Heart right ventricle (tissue), 16 donors: ENCODE data around the gene GRPEL2. TPM values are rescaled to one million over a fixed set of nuclear protein-coding genes. Genes with fewer than 3 reads are reported as not detected.

Source experiments
- ATAC-seq, 8 donors: fragments of 200-7000 bp; cut with Tn5 transposase; one replicate each; pipeline ENCODE4 v1.9.1; 2020; ENCODE audit warnings: mild to moderate bottlenecking in 8 of 8, moderate library complexity in 8 of 8, moderate number of reproducible peaks in 1 of 8
- DNase-seq, 2 donors: peaks; one replicate each; pipeline ENCODE4 v3.0.0-alpha.2; 2020
- H3K27ac ChIP-seq, 10 donors: fragments of 200-600 bp; sonication (generic) in 2 of 10; one replicate each; pipeline versions ENCODE4 v1.5.0 to v1.8.0; 2020 to 2022; ENCODE audit warnings: mild to moderate bottlenecking in 3 of 10
- H3K27me3 ChIP-seq, 7 donors: fragments of 200-600 bp; one replicate each; pipeline ENCODE4 v1.8.0; 2021 to 2022; ENCODE audit warnings: mild to moderate bottlenecking in 2 of 7
- H3K36me3 ChIP-seq, 9 donors: fragments of 200-600 bp; sonication (generic) in 1 of 9; one replicate each; pipeline versions ENCODE4 v1.5.0 to v1.8.0; 2020 to 2022; ENCODE audit warnings: mild to moderate bottlenecking in 2 of 9
- H3K4me1 ChIP-seq, 9 donors: fragments of 200-600 bp; sonication (generic) in 1 of 9; one replicate each; pipeline versions ENCODE4 v1.5.0 to v1.8.0; 2020 to 2022; ENCODE audit warnings: mild to moderate bottlenecking in 4 of 9
- H3K4me3 ChIP-seq, 10 donors: fragments of 200-600 bp; sonication (generic) in 2 of 10; one replicate each; pipeline versions ENCODE4 v1.5.0 to v1.8.0; 2020 to 2022; ENCODE audit warnings: mild to moderate bottlenecking in 7 of 10, moderate library complexity in 2 of 10
- H3K9me3 ChIP-seq, 11 donors: fragments of 200-600 bp in 10 of 11; sonication (generic) in 2 of 11; one replicate each; pipeline versions ENCODE4 v1.5.0 to v1.8.0; 2013 to 2022; ENCODE audit warnings: mild to moderate bottlenecking in 2 of 11, control low read depth in 1 of 11, moderate library complexity in 1 of 11
- whole genome bisulfite sequencing, 2 donors: extraction: QIAGEN DNeasy Blood & Tissue Kit; methylation state at CpG; one replicate each; pipeline ENCODE4 v1.1.7; 2013; ENCODE audit warnings: inconsistent platforms in 1 of 2; 5-methylcytosine and 5-hydroxymethylcytosine counted together
- intact Hi-C, 10 donors: fragments of 100-400 bp; cut with DNase I; formaldehyde crosslinking; loops; one replicate each; pipeline versions ENCODE4 v1.11.1 to v1.14.2; 2022
- polyA plus RNA-seq, 2 donors: library from polyadenylated mRNA; stranded (reverse); fragments of 200-250 nt; gene quantifications; one replicate each; pipeline ENCODE4 v1.2.3, GENCODE V29; 2013
- total RNA-seq, 10 donors: library from RNA; stranded (reverse); fragmentation: NEBNext Ultra II Directional in 3 of 10; extraction: Animal tissue kit (Norgen Biotek cat#: 25700) in 3 of 10; gene quantifications; one replicate each; pipeline versions ENCODE4 v1.2.1 to v1.2.4, GENCODE V29; 2021 to 2023
- TF ChIP-seq, protein P1 (sequence below), 9 donors: fragments of 200-600 bp; sonication (generic) in 2 of 9; IDR thresholded peaks; one replicate each; pipeline versions ENCODE4 v1.5.0 to v1.8.0; 2021 to 2022; ENCODE audit warnings: antibody characterized with exemption in 9 of 9, mild to moderate bottlenecking in 5 of 9, moderate library complexity in 1 of 9
- donor health status: Arrhythmogenic right ventricular cardiomyopathy.
- donor health status: ischemic (EF 13 %, LVEDD 7.1; RV severe dilation, severe dysfunction).
- donor health status: healthy with polysubstance abuse.
- donor health status: DM: no; HTN: yes; CAD: no.
- donor health status: DM: no; HTN: no; CAD: no.
- donor health status: ischemic (EF 25% LVEDD 6.9; RV normal size, moderate dysfunction).
- donor health status: ischemic (EF 25% LVEDD 5.7; RV mildly dilated, moderate dysfunction).
- donor health status: healthy.
- donor health status: DM: yes; HTN: yes; CAD: no.
- donor health status: Ischemic cardiomyopathy.
- donor health status: ischemic (EF 35%, LVEDD 5.7; RV mildly dilated, moderate dysfunction).
- donor health status: nonischemic (EF 11% LVEDD 7.7; RV severe dilation, severe dysfunction).
- donor health status: DM: yes; HTN: yes; CAD: no.
- donor health status: PGD.
- donor health status: ischemic (EF 29% LVEDD 5.4; RV normal size, mild dysfunction).
- donor health status: nonischemic (EF 23%, LVEDD 6.1; RV moderate dilation, normal function).

GRPEL2 gene
- total and polyA plus RNA-seq, 12 donors: 4.8 to 13.4 (median 9.9) TPM

DNA sequence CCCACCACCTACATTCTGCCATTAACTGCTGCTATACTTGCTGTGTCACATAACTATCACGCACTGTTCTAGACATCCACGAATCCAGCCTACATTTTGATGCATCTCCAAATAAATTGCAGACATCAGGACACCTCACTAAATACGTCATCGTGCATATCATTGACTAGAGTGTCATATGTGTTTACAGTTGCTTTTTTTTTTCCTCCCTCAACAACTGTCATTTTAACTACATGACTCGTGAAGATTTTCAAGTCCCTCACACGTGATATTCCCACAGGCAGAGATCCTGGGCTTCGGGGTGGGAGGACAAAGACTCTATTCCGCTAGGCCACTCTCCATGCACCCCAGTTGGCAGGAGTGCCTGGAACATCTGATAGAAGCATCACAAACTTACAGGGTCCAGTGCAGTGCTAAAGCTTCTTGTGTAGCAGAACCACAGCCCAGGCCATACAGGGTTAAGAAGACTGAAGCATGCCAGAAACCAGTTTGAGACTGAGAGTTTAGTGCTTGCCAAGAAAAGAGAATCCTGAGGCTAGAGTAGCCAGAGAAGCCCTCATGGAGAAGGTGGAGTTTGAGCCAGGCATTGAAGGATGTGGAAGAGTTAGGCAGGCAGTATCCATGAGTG, 13.7 kb downstream of the GRPEL2 start:
- Histone ChIP-seq H3K36me3 (peaks cover 0 to 21% (median 2%) of the 10 kb centered on the region in 9 donors), H3K4me1 (peaks cover 3 to 27% (median 12%) of the 10 kb centered on the region in 9 donors), H3K9me3 (no peaks in the 10 kb centered on the region), H3K27me3 (no peaks in the 10 kb centered on the region), H3K4me3 (peak overlapping the region in 2 of 10 donors; percentile 83 to 90), H3K27ac (peak overlapping the region in 2 of 10 donors; percentile 70 to 87)
- ATAC-seq (no peak), DNase-seq (no peak)
- intact Hi-C loops: loop anchor here in 2 of 10 donors (5.0 kb wide), 2 partner anchors 37 to 42 kb away; no protein-coding TSS in a partner anchor
- 85 to 86% methylated on average over 8 of the region's 8 CpGs for WGBS, 2 donors
- TF ChIP-seq, protein P1, sequence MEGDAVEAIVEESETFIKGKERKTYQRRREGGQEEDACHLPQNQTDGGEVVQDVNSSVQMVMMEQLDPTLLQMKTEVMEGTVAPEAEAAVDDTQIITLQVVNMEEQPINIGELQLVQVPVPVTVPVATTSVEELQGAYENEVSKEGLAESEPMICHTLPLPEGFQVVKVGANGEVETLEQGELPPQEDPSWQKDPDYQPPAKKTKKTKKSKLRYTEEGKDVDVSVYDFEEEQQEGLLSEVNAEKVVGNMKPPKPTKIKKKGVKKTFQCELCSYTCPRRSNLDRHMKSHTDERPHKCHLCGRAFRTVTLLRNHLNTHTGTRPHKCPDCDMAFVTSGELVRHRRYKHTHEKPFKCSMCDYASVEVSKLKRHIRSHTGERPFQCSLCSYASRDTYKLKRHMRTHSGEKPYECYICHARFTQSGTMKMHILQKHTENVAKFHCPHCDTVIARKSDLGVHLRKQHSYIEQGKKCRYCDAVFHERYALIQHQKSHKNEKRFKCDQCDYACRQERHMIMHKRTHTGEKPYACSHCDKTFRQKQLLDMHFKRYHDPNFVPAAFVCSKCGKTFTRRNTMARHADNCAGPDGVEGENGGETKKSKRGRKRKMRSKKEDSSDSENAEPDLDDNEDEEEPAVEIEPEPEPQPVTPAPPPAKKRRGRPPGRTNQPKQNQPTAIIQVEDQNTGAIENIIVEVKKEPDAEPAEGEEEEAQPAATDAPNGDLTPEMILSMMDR (IDR thresholded peaks at IDR 0.05): no peak

DNA sequence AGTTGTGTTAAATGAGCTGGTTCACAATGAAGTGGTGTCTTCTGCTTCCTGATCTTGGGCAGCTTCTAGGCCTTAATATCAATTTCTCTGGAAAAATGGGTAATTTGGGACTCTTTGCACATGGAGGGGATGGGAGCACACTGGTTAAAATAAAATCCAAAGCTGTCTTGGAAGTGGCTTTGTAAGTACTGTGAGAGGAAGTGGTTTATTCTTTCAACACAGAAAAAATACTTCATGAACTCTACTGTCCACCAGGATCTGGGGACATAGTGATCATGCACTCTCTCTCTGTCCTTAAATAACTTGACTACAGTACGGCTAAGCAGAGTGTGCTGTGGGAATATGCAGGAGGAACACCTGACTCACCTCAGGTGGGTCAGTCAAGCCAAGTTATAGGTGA, 15.0 kb downstream of the GRPEL2 start:
- H3K27me3 ChIP-seq: no peaks in the 10 kb centered on the region
- peaks cover 3 to 27% (median 12%) of the 10 kb centered on the region in 9 donors for H3K4me1 ChIP-seq
- WGBS, 2 donors: 80 to 81% methylated on average over 1 of the region's 1 CpG
- intact Hi-C loops: loop anchor here in 3 of 10 donors (5.0 to 10.0 kb wide), 2 partner anchors 38 to 95 kb away; no protein-coding TSS in a partner anchor
- H3K36me3 ChIP-seq: peaks cover 0 to 12% (median 0%) of the 10 kb centered on the region in 9 donors
- TF ChIP-seq, protein P1 (IDR thresholded peaks at IDR 0.05): no peak
- H3K27ac ChIP-seq: no peak overlapping the region
- H3K9me3 ChIP-seq: no peaks in the 10 kb centered on the region
- ATAC-seq: no peak
- no peak overlapping the region for H3K4me3 ChIP-seq
- no peak for DNase-seq

DNA sequence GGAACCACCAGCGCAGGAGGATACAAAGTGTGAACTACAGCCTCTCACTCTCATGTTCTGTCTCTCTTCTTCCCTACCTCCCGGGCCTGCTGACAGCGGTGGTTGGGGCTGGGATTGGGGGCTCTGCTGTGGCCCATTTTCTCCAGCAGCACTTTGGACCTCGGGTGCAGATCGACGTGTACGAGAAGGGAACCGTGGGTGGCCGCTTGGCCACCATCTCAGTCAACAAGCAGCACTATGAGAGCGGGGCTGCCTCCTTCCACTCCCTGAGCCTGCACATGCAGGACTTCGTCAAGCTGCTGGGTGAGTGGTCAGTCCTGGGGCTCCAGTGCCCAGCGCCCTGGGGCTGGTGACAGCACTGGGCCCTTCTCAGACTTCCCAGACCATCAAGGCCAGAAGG, 17.2 kb downstream of the GRPEL2 start:
- Histone ChIP-seq H3K36me3 (peaks cover 0 to 4% (median 0%) of the 10 kb centered on the region in 9 donors), H3K27me3 (no peaks in the 10 kb centered on the region), H3K27ac (no peak overlapping the region), H3K4me3 (no peak overlapping the region), H3K4me1 (peaks cover 0 to 25% (median 10%) of the 10 kb centered on the region in 9 donors), H3K9me3 (no peaks in the 10 kb centered on the region)
- TF ChIP-seq, protein P1 (IDR thresholded peaks at IDR 0.05): no peak
- WGBS, 2 donors: 90 to 92% methylated on average over 12 of the region's 12 CpGs
- intact Hi-C loops: loop anchor here in 3 of 10 donors (5.0 to 10.0 kb wide), 2 partner anchors 40 to 98 kb away; no protein-coding TSS in a partner anchor
- ATAC-seq (no peak), DNase-seq (no peak)

DNA sequence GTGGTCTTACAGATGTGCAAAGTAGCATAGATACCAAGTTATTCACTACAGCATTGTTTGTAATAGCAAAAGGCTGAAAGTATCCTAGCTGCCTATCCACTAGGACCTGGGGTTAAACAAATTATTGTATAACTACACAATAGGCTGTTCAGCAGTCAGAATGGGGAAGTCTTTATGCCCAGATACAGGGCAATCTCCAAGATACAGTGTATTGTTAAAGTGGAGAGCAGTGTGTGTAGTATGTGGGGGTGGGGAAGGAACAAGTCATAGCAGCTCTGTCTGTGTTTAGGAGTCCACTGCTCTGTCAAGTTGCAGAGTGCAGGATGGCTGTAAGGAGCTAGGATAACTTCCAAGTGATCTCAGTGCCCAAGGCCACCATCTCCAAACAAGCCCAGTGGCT, 18.1 kb downstream of the GRPEL2 start:
- intact Hi-C loops: loop anchor here in 3 of 10 donors (5.0 to 10.0 kb wide), 2 partner anchors 41 to 99 kb away; no protein-coding TSS in a partner anchor
- no peak for DNase-seq
- no peak overlapping the region for H3K27ac ChIP-seq
- no peaks in the 10 kb centered on the region for H3K27me3 ChIP-seq
- TF ChIP-seq, protein P1 (IDR thresholded peaks at IDR 0.05): no peak
- H3K36me3 ChIP-seq: peaks cover 0 to 4% (median 0%) of the 10 kb centered on the region in 9 donors
- ATAC-seq: no peak
- no peaks in the 10 kb centered on the region for H3K9me3 ChIP-seq
- H3K4me3 ChIP-seq: no peak overlapping the region
- H3K4me1 ChIP-seq: peaks cover 0 to 21% (median 10%) of the 10 kb centered on the region in 9 donors
